CD4-positive, alpha-beta T cell (primary cell): Measurements from ENCODE around the gene CDC25B. TPM values are rescaled to one million over a fixed set of nuclear protein-coding genes. Genes with fewer than 3 reads are reported as not detected.
"Not testable (repeated sequence)": the region's sequence is repeated elsewhere in the genome, so short reads cannot be mapped to it uniquely, and the experiment has no call there.

Experiments
- ATAC-seq: fragments of 200-7000 bp; cut with Tn5 transposase; one replicate; pipeline ENCODE4 v1.10.0; 2022; ENCODE audit warnings: mild to moderate bottlenecking; ENCODE audit not compliant: poor library complexity
- CTCF ChIA-PET: fragments of 350-600 bp; sonication (Branson Sonifier 250); formaldehyde crosslinking; loops from one replicate; lab custom pipeline; 2021; ENCODE audit warnings: antibody characterized with exemption, inconsistent platforms; lab: Charles Lee
- POLR2A ChIA-PET: fragments of 350-600 bp; sonication (Branson Sonifier 250); formaldehyde crosslinking; loops from one replicate; lab custom pipeline; 2021; ENCODE audit warnings: antibody characterized with exemption, inconsistent platforms; lab: Charles Lee
- DNase-seq, 14 experiments: peaks; one replicate each; pipeline ENCODE4 v3.0.0-alpha.2; 2013 to 2020; ENCODE audit warnings: mixed read lengths in 2 of 14
- H3K27ac ChIP-seq, 2 donors: one replicate each; pipeline versions ENCODE4 v1.5.1 to v1.7.0; 2013; ENCODE audit warnings: low read length in 2 of 2, low read depth in 1 of 2, mild to moderate bottlenecking in 1 of 2
- H3K27me3 ChIP-seq, 2 experiments: 1 replicate in 1 of 2; 2 replicates in 1 of 2; pipeline versions ENCODE4 v1.6.1 to v1.7.0; 2013; ENCODE audit warnings: low read length in 2 of 2, control low read depth in 1 of 2, mild to moderate bottlenecking in 1 of 2, moderate library complexity in 1 of 2; ENCODE audit not compliant: insufficient read depth in 2 of 2, control insufficient read depth in 1 of 2
- H3K36me3 ChIP-seq: one replicate; pipeline ENCODE4 v1.6.1; 2013; ENCODE audit warnings: low read length, control low read depth; ENCODE audit not compliant: insufficient read depth
- H3K4me1 ChIP-seq: one replicate; pipeline ENCODE4 v1.6.1; 2013; ENCODE audit warnings: low read length, control low read depth; ENCODE audit not compliant: insufficient read depth
- H3K4me3 ChIP-seq: one replicate; pipeline ENCODE4 v1.5.1; 2013; ENCODE audit warnings: mild to moderate bottlenecking, low read length, moderate library complexity
- H3K9me3 ChIP-seq, 2 experiments: 1 replicate in 1 of 2; 2 replicates in 1 of 2; pipeline versions ENCODE4 v1.6.1 to v1.7.0; 2013; ENCODE audit warnings: low read length in 2 of 2, mild to moderate bottlenecking in 2 of 2, control low read depth in 1 of 2, moderate library complexity in 1 of 2; ENCODE audit not compliant: control insufficient read depth in 1 of 2, insufficient read depth in 1 of 2
- H3K27ac Mint-ChIP-seq: one replicate; pipeline ENCODE4 v1.8.0; 2020; ENCODE audit warnings: mixed read lengths
- H3K27me3 Mint-ChIP-seq: one replicate; pipeline ENCODE4 v1.8.0; 2021; ENCODE audit warnings: mixed read lengths
- H3K36me3 Mint-ChIP-seq: one replicate; pipeline ENCODE4 v1.8.0; 2021; ENCODE audit warnings: low read depth, mixed read lengths
- H3K4me1 Mint-ChIP-seq: one replicate; pipeline ENCODE4 v1.8.0; 2021; ENCODE audit warnings: low read depth, mixed read lengths
- H3K4me3 Mint-ChIP-seq: one replicate; pipeline ENCODE4 v1.8.0; 2020; ENCODE audit warnings: mild to moderate bottlenecking, mixed read lengths
- H3K9me3 Mint-ChIP-seq: one replicate; pipeline ENCODE4 v1.8.0; 2020; ENCODE audit warnings: mixed read lengths
- intact Hi-C, 2 experiments: fragments of 100-400 bp; cut with DNase I in 1 of 2; cut with micrococcal nuclease in 1 of 2; formaldehyde crosslinking; loops; one replicate each; pipeline versions ENCODE4 v1.15.1 to v1.9.0; 2023 to 2025; cut with DNase I, micrococcal nuclease
- total RNA-seq, 174 experiments: library from RNA in 2 of 174; stranded (reverse) in 2 of 174; gene quantifications; one replicate each; pipeline ENCODE4 v1.2.3 and lab custom pipeline; 2021 to 2026
- TF ChIP-seq, protein P1 (sequence below): fragments of 200-600 bp; IDR thresholded peaks from one replicate; pipeline ENCODE4 v1.8.0; 2022; ENCODE audit warnings: antibody characterized with exemption, mild to moderate bottlenecking

CDC25B gene
- total RNA-seq, 2 experiments from 2014 or later = 144 TPM

DNA sequence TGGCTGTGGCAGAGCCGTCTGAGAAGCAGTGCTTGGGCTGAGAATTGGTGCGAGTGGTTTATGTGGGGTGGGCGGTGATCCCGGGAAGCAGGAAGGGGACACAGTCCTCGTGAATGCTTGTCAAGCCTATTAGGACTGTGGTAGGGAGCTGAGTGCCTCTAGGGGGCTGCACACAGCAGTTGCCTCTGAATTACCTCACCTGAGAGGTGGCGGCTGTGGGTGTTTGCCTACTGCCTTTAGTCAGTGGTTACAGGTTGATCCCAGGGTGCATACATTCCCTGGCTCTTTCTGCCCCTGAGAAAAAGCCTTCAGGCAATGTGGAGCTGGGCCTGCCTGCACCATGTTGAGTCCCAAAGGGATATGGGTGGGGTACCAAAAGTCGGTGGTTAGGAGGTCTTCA lies 29.4 kb downstream of the CDC25B start:
- intact Hi-C loops = no loop called here
- H3K27ac Mint-ChIP-seq = no peak overlapping the region
- TF ChIP-seq, protein P1, sequence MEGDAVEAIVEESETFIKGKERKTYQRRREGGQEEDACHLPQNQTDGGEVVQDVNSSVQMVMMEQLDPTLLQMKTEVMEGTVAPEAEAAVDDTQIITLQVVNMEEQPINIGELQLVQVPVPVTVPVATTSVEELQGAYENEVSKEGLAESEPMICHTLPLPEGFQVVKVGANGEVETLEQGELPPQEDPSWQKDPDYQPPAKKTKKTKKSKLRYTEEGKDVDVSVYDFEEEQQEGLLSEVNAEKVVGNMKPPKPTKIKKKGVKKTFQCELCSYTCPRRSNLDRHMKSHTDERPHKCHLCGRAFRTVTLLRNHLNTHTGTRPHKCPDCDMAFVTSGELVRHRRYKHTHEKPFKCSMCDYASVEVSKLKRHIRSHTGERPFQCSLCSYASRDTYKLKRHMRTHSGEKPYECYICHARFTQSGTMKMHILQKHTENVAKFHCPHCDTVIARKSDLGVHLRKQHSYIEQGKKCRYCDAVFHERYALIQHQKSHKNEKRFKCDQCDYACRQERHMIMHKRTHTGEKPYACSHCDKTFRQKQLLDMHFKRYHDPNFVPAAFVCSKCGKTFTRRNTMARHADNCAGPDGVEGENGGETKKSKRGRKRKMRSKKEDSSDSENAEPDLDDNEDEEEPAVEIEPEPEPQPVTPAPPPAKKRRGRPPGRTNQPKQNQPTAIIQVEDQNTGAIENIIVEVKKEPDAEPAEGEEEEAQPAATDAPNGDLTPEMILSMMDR = no peak
- Histone ChIP-seq H3K9me3 (no peaks in the 10 kb centered on the region), H3K27me3 (no peaks in the 10 kb centered on the region), H3K4me1 (peaks cover 10% of the 10 kb centered on the region), H3K36me3 (peaks cover 44% of the 10 kb centered on the region), H3K27ac (no peak overlapping the region), H3K4me3 (no peak overlapping the region)
- peaks cover 58% of the 10 kb centered on the region for H3K36me3 Mint-ChIP-seq
- DNase-seq (no peak), ATAC-seq (no peak)
- no peaks in the 10 kb centered on the region for H3K9me3 Mint-ChIP-seq
- H3K27me3 Mint-ChIP-seq = no peaks in the 10 kb centered on the region
- ChIA-PET CTCF (no interaction called here), POLR2A (interaction anchor here (1.5 kb wide), 1 partner anchor 30 kb away, joined by 3 read pairs; the partner anchor contains the start of gene CDC25B)
- H3K4me1 Mint-ChIP-seq = peaks cover 13% of the 10 kb centered on the region
- H3K4me3 Mint-ChIP-seq = no peak overlapping the region

DNA sequence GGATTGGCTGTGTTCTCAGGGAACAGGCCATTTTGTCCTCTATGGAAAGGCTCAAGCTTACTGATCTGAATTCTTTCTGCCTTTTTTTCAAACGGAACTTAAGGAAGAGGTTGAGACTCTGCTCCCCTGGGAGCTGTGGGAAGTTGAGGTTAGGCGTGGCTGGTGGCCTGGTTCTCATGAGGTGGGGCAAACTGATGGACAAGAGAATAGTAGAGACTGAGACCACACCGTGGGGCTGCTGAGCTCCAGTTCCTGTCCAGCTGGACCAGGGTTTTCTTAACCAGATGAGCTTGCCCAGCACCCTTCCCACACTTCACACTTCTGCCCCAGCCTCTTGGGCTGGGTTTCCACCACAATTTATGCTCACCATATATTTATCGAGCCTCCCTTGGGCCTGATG lies 30.3 kb downstream of the CDC25B start:
- H3K27ac ChIP-seq = no peak overlapping the region
- Mint-ChIP-seq H3K4me1 (peaks cover 6% of the 10 kb centered on the region), H3K27ac (no peak overlapping the region), H3K9me3 (no peaks in the 10 kb centered on the region), H3K4me3 (no peak overlapping the region), H3K27me3 (no peaks in the 10 kb centered on the region), H3K36me3 (peaks cover 51% of the 10 kb centered on the region)
- ChIA-PET CTCF (interaction anchor here (1.3 kb wide), 1 partner anchor 28 kb away, joined by 3 read pairs; no protein-coding TSS in a partner anchor), POLR2A (interaction anchor here (1.5 kb wide), 1 partner anchor 31 kb away, joined by 3 read pairs; the partner anchor contains the start of gene CDC25B)
- no peak overlapping the region for H3K4me3 ChIP-seq
- no peaks in the 10 kb centered on the region for H3K27me3 ChIP-seq
- intact Hi-C loops = no loop called here
- DNase-seq (no peak), ATAC-seq (no peak)
- H3K36me3 ChIP-seq = peaks cover 44% of the 10 kb centered on the region
- H3K4me1 ChIP-seq = peaks cover 3% of the 10 kb centered on the region
- no peaks in the 10 kb centered on the region for H3K9me3 ChIP-seq
- TF ChIP-seq, protein P1 = no peak

DNA sequence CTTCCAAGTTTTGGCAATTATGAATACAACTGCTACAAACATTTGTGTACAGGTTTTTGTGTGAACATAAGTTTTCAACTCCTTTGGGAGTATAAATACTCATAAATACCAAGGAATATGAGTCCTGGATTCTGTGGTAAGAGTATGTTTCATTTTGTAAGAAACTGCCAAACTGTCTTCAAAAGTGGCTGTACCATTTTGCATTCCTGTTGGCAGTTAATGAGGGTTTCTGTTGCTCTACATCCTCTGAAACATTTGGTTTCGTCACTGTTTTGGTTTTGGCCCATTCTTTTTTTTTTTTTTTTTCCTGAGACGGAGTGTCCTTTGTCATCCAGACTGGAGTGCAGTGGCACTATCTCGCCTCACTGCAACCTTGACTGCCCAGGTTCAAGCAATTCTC lies 32.7 kb downstream of the CDC25B start:
- no peak for ATAC-seq
- H3K4me3 ChIP-seq = no peak overlapping the region
- Mint-ChIP-seq H3K4me1 (no peaks in the 10 kb centered on the region), H3K4me3 (no peak overlapping the region), H3K27ac (no peak overlapping the region), H3K27me3 (no peaks in the 10 kb centered on the region), H3K36me3 (peaks cover 30% of the 10 kb centered on the region), H3K9me3 (no peaks in the 10 kb centered on the region)
- no peak overlapping the region for H3K27ac ChIP-seq
- H3K9me3 ChIP-seq = no peaks in the 10 kb centered on the region
- intact Hi-C loops = no loop called here
- H3K4me1 ChIP-seq = no peaks in the 10 kb centered on the region
- ChIA-PET POLR2A (interaction anchor here (0.7 kb wide), 1 partner anchor 161 kb away, joined by 5 read pairs; no protein-coding TSS in a partner anchor), CTCF (no interaction called here)
- no peaks in the 10 kb centered on the region for H3K27me3 ChIP-seq
- TF ChIP-seq, protein P1 = no peak
- no peak for DNase-seq
- H3K36me3 ChIP-seq = peaks cover 29% of the 10 kb centered on the region

DNA sequence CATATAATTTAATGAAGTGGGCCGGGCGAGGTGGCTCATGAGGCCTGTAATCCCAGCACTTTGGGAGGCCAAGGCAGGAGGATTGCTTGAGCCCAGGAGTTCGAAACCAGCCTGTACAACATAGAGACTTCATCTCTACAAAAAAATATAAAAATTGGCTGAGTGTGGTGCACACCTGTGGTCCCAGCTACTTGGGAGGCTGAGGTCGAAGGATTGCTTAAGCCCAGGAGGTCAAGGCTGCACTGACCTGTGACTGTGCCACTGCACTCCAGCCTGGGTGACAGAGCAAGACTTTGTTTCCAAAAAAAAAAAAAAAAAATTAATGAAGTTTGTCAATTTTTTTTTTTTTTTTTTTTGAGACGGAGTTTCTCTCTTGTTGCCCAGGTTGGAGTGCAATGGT lies 33.8 kb downstream of the CDC25B start:
- peaks cover 26% of the 10 kb centered on the region for H3K36me3 Mint-ChIP-seq
- H3K27ac ChIP-seq, H3K27me3 Mint-ChIP-seq, DNase-seq, H3K4me3 ChIP-seq, ATAC-seq, H3K4me1 Mint-ChIP-seq, H3K4me1 ChIP-seq, H3K27ac Mint-ChIP-seq, H3K9me3 Mint-ChIP-seq, H3K4me3 Mint-ChIP-seq, H3K27me3 ChIP-seq, intact Hi-C loops, H3K9me3 ChIP-seq: not testable (repeated sequence)
- H3K36me3 ChIP-seq = peaks cover 19% of the 10 kb centered on the region
- ChIA-PET POLR2A (interaction anchor here (0.7 kb wide), 1 partner anchor 160 kb away, joined by 5 read pairs; no protein-coding TSS in a partner anchor), CTCF (interaction anchor here (0.6 to 0.7 kb wide), 2 partner anchors 9 to 157 kb away, joined by 3 to 4 read pairs; partner anchors contain the start of gene AP5S1)
